H1 (cell line): ENCODE measurements around the gene HIBCH. TPM values are rescaled to one million over a fixed set of nuclear protein-coding genes. Genes with fewer than 3 reads are reported as not detected.

Experiments
- CTCF ChIA-PET: fragments of 300-600 bp; sonication (Branson Sonifier 250); formaldehyde crosslinking; loops from one replicate; lab custom pipeline; 2021; ENCODE audit not compliant: partially characterized antibody; lab: Charles Lee
- POLR2A ChIA-PET: fragments of 300-600 bp; sonication (Branson Sonifier 250); formaldehyde crosslinking; loops from one replicate; lab custom pipeline; 2021; ENCODE audit warnings: inconsistent platforms; ENCODE audit not compliant: partially characterized antibody; lab: Charles Lee
- DNase-seq, 2 experiments: peaks; one replicate each; pipeline versions ENCODE4 v3.0.0 to v3.0.0-alpha.2; 2010 to 2022; ENCODE audit warnings: low spot score in 2 of 2, low read depth in 1 of 2, mixed read lengths in 1 of 2
- FAIRE-seq: peaks from 2 replicates; lab custom pipeline; 2011; peaks lifted over from hg19 to GRCh38; lab: Jason Lieb, UNC
- H2AFZ ChIP-seq: 2 replicates; pipeline ENCODE4 v1.8.1; 2012; ENCODE audit warnings: low read length, inconsistent platforms
- H2AK5ac ChIP-seq: 2 replicates; pipeline ENCODE4 v1.6.1; 2013; ENCODE audit warnings: low read depth, low read length
- H2BK120ac ChIP-seq: replicated peaks from 2 replicates; pipeline ENCODE3; 2013; ENCODE audit warnings: low read depth, low read length, inconsistent platforms
- H2BK12ac ChIP-seq: 2 replicates; pipeline ENCODE4 v1.6.1; 2013; ENCODE audit warnings: low read depth, low read length
- H2BK15ac ChIP-seq: 2 replicates; pipeline ENCODE4 v1.6.1; 2013; ENCODE audit warnings: low read length
- H2BK20ac ChIP-seq: 2 replicates; pipeline ENCODE4 v1.6.1; 2013; ENCODE audit warnings: low read length
- H2BK5ac ChIP-seq: 2 replicates; pipeline ENCODE4 v1.6.1; 2013; ENCODE audit warnings: low read depth, low read length
- H3K14ac ChIP-seq: 2 replicates; pipeline ENCODE4 v1.6.1; 2013; ENCODE audit warnings: inconsistent platforms; ENCODE audit not compliant: insufficient read length
- H3K18ac ChIP-seq: 2 replicates; pipeline ENCODE4 v1.6.1; 2013; ENCODE audit warnings: low read length; ENCODE audit errors: extremely low read depth
- H3K23ac ChIP-seq: 2 replicates; pipeline ENCODE4 v1.6.1; 2013; ENCODE audit warnings: inconsistent platforms; ENCODE audit not compliant: insufficient read length
- H3K23me2 ChIP-seq: 2 replicates; pipeline ENCODE4 v1.6.1; 2013; ENCODE audit warnings: low read depth, low read length
- H3K27ac ChIP-seq: 2 replicates; pipeline ENCODE4 v1.6.1; 2011; ENCODE audit warnings: low read depth, low read length, inconsistent platforms
- H3K27me3 ChIP-seq, 4 experiments: replicated peaks in 1 of 4; 1 replicate in 1 of 4; 2 replicates in 3 of 4; pipeline versions ENCODE4 v1.6.1 to v1.8.1; 2011 to 2013; ENCODE audit warnings: low read length in 3 of 4, mild to moderate bottlenecking in 3 of 4, inconsistent platforms in 2 of 4, mixed read lengths in 2 of 4, moderate library complexity in 1 of 4; ENCODE audit not compliant: control insufficient read depth in 3 of 4, insufficient read depth in 3 of 4; ENCODE audit errors: extremely low read depth in 1 of 4
- H3K36me3 ChIP-seq, 4 experiments: 2 replicates each; pipeline versions ENCODE4 v1.6.1 to v1.8.1; 2011 to 2013; ENCODE audit warnings: mild to moderate bottlenecking in 4 of 4, low read length in 3 of 4, moderate library complexity in 2 of 4, control low read depth in 1 of 4, inconsistent platforms in 1 of 4; ENCODE audit not compliant: insufficient read depth in 4 of 4, control insufficient read depth in 2 of 4
- H3K4ac ChIP-seq: replicated peaks from 2 replicates; pipeline ENCODE3; 2013; ENCODE audit warnings: low read length, low read depth, mixed read lengths, inconsistent platforms; ENCODE audit not compliant: insufficient read length
- H3K4me1 ChIP-seq, 4 experiments: replicated peaks in 1 of 4; 1 replicate in 1 of 4; 2 replicates in 3 of 4; pipeline versions ENCODE4 v1.6.1 to v1.8.1; 2011 to 2013; ENCODE audit warnings: low read length in 3 of 4, inconsistent platforms in 2 of 4, mixed read lengths in 1 of 4; ENCODE audit not compliant: insufficient read depth in 4 of 4, control insufficient read depth in 3 of 4
- H3K4me2 ChIP-seq, 2 experiments: 2 replicates each; pipeline versions ENCODE4 v1.6.1 to v1.8.1; 2011 to 2013; ENCODE audit warnings: low read depth in 2 of 2, low read length in 2 of 2, control low read depth in 1 of 2, inconsistent platforms in 1 of 2, mild to moderate bottlenecking in 1 of 2; ENCODE audit not compliant: insufficient read depth in 1 of 2
- H3K4me3 ChIP-seq, 4 experiments: fragments of 200-600, 300-600 bp in 1 of 4; sonication (generic), shearing (Covaris generic), sonication (Bioruptor Twin) in 1 of 4; 2 replicates each; pipeline versions ENCODE4 v1.5.1 to v1.8.1; 2011 to 2016; ENCODE audit warnings: low read length in 4 of 4, low read depth in 3 of 4, control low read depth in 2 of 4, inconsistent platforms in 2 of 4, mild to moderate bottlenecking in 2 of 4, mixed read lengths in 1 of 4, moderate library complexity in 1 of 4; ENCODE audit not compliant: insufficient read depth in 2 of 4; ENCODE audit errors: extremely low read depth in 1 of 4
- H3K56ac ChIP-seq: replicated peaks from 2 replicates; pipeline ENCODE3; 2013; ENCODE audit warnings: low read depth, mild to moderate bottlenecking, mixed read lengths, low read length, inconsistent platforms; ENCODE audit not compliant: insufficient read length
- H3K79me1 ChIP-seq: 2 replicates; pipeline ENCODE4 v1.6.1; 2013; ENCODE audit warnings: low read depth, low read length, control low read depth
- H3K79me2 ChIP-seq, 2 experiments: 2 replicates each; pipeline versions ENCODE4 v1.6.1 to v1.8.1; 2012 to 2013; ENCODE audit warnings: low read length in 2 of 2, mild to moderate bottlenecking in 2 of 2, inconsistent platforms in 1 of 2; ENCODE audit not compliant: insufficient read depth in 2 of 2, control insufficient read depth in 1 of 2
- H3K9ac ChIP-seq, 4 experiments: replicated peaks in 1 of 4; 1 replicate in 1 of 4; 2 replicates in 3 of 4; pipeline versions ENCODE4 v1.6.1 to v1.8.1; 2011 to 2013; ENCODE audit warnings: low read depth in 3 of 4, low read length in 3 of 4, control low read depth in 2 of 4, mild to moderate bottlenecking in 2 of 4, moderate library complexity in 2 of 4, inconsistent platforms in 1 of 4; ENCODE audit errors: extremely low read depth in 1 of 4
- H3K9me3 ChIP-seq, 2 experiments: 2 replicates each; pipeline versions ENCODE4 v1.6.1 to v1.8.1; 2012 to 2013; ENCODE audit warnings: mild to moderate bottlenecking in 2 of 2, moderate library complexity in 2 of 2, control low read depth in 1 of 2, inconsistent platforms in 1 of 2, low read depth in 1 of 2, low read length in 1 of 2, mixed read lengths in 1 of 2; ENCODE audit not compliant: insufficient read depth in 2 of 2
- H4K20me1 ChIP-seq, 2 experiments: replicated peaks in 1 of 2; 2 replicates each; pipeline versions ENCODE3 to v1.8.1; 2011 to 2013; ENCODE audit warnings: inconsistent platforms in 2 of 2, low read length in 2 of 2, mild to moderate bottlenecking in 1 of 2; ENCODE audit not compliant: insufficient read depth in 2 of 2, control insufficient read depth in 1 of 2
- H4K5ac ChIP-seq: 2 replicates; pipeline ENCODE4 v1.6.1; 2013; ENCODE audit warnings: low read length, low read depth, mixed read lengths, inconsistent platforms; ENCODE audit not compliant: insufficient read length
- H4K8ac ChIP-seq: 2 replicates; pipeline ENCODE4 v1.8.0; 2013; ENCODE audit warnings: mild to moderate bottlenecking, moderate library complexity, low read length, inconsistent platforms; ENCODE audit not compliant: insufficient read depth; ENCODE audit errors: extremely low read depth
- H4K91ac ChIP-seq: replicated peaks from 2 replicates; pipeline ENCODE3; 2013; ENCODE audit warnings: low read length, mixed read lengths, inconsistent platforms; ENCODE audit not compliant: insufficient read length
- BACH1 ChIP-seq: IDR thresholded peaks from 2 replicates; pipeline ENCODE4 v1.6.1; 2012; ENCODE audit warnings: low read length, improper control_type of control experiment
- CBX5 ChIP-seq: fragments of 300-800, 300-1000 bp; sonication (generic); IDR thresholded peaks from 2 replicates; pipeline ENCODE4 v1.7.1; 2016; ENCODE audit warnings: antibody characterized with exemption, low read length, low read depth
- CEBPB ChIP-seq: IDR thresholded peaks from 2 replicates; pipeline ENCODE4 v1.6.1; 2012; ENCODE audit warnings: low read depth, low read length
- CHD1 ChIP-seq: IDR thresholded peaks from 2 replicates; pipeline ENCODE4 v1.6.1; 2012; ENCODE audit warnings: low read depth, low read length, improper control_type of control experiment
- GABPA ChIP-seq: IDR thresholded peaks from 2 replicates; pipeline ENCODE4 v1.6.1; 2011; ENCODE audit warnings: mild to moderate bottlenecking, low read length, moderate library complexity, borderline replicate concordance; ENCODE audit not compliant: insufficient read depth
- GTF2F1 ChIP-seq: IDR thresholded peaks from 2 replicates; pipeline ENCODE4 v1.6.1; 2012; ENCODE audit warnings: low read depth, low read length, improper control_type of control experiment, borderline replicate concordance
- KDM5A ChIP-seq: fragments of 200-600 bp; IDR thresholded peaks from 2 replicates; pipeline ENCODE4 v1.7.1; 2012; ENCODE audit warnings: mild to moderate bottlenecking, low read length, inconsistent platforms, mixed read lengths
- RAD21 ChIP-seq, 2 experiments: IDR thresholded peaks in 1 of 2; conservative IDR thresholded peaks in 1 of 2; 2 replicates each; pipeline ENCODE4 v1.6.1; 2011; ENCODE audit warnings: low read depth in 2 of 2, low read length in 2 of 2, improper control_type of control experiment in 1 of 2, inconsistent platforms in 1 of 2, mild to moderate bottlenecking in 1 of 2, moderate library complexity in 1 of 2
- RNF2 ChIP-seq: fragments of 200-900, 300-1000 bp; sonication (generic); IDR thresholded peaks from 2 replicates; pipeline ENCODE4 v1.7.1; 2016; ENCODE audit warnings: borderline replicate concordance, low read depth, mild to moderate bottlenecking, antibody characterized with exemption, low read length; ENCODE audit not compliant: poor library complexity, severe bottlenecking; ENCODE audit errors: missing control alignments
- RXRA ChIP-seq: IDR thresholded peaks from 2 replicates; pipeline ENCODE4 v1.6.1; 2011; ENCODE audit warnings: low read depth, mild to moderate bottlenecking, low read length, moderate library complexity; ENCODE audit not compliant: insufficient read depth
- SIX5 ChIP-seq: IDR thresholded peaks from 2 replicates; pipeline ENCODE4 v1.6.1; 2011; ENCODE audit warnings: mild to moderate bottlenecking, low read depth, low read length
- TBP ChIP-seq: IDR thresholded peaks from 2 replicates; pipeline ENCODE4 v1.6.1; 2011; ENCODE audit warnings: low read depth, low read length, improper control_type of control experiment
- TEAD4 ChIP-seq: IDR thresholded peaks from 2 replicates; pipeline ENCODE4 v1.6.1; 2012; ENCODE audit warnings: low read depth, low read length, inconsistent platforms, mixed read lengths
- USF2 ChIP-seq: IDR thresholded peaks from 2 replicates; pipeline ENCODE4 v1.6.1; 2011; ENCODE audit warnings: low read length, improper control_type of control experiment
- polyA plus RNA-seq, 7 experiments: library from polyadenylated mRNA; depleted of rRNA in 3 of 7; stranded (reverse) in 5 of 7; unstranded in 2 of 7; fragments of >200 nt in 5 of 7; fragments of 200-250 nt in 2 of 7; gene quantifications; 1 replicate in 5 of 7; 2 replicates in 1 of 7; 4 replicates in 1 of 7; pipeline versions ENCODE4 v1.2.1 to v1.2.3, GENCODE V29; 2011 to 2013; ENCODE audit warnings: missing spikeins in 2 of 7, mixed read lengths in 2 of 7
- total RNA-seq: library from RNA; stranded (reverse); fragmentation: NEBNext Ultra II Directional; extraction: Animal tissue kit (Norgen Biotek cat#: 25700); gene quantifications from 2 replicates; pipeline ENCODE4 v1.2.1, GENCODE V29; 2021

HIBCH gene
- total and polyA plus RNA-seq, 2 of the 8 experiments (the other 6 are each of a cell fraction or from before 2014, with no cell fraction given), result 7.5 to 31.8 TPM

- Histone ChIP-seq H3K27ac (no peak overlapping the region), H3K14ac (no peak overlapping the region), H3K18ac (no peak overlapping the region), H4K91ac (no peak overlapping the region), H4K20me1 (peaks cover 0 to 2% of the 10 kb centered on the region in 2 experiments), H3K36me3 (peaks cover 0 to 8% (median 3%) of the 10 kb centered on the region in 4 experiments; a peak in 4 of 8 replicates), H3K9ac (no peak overlapping the region), H3K4me1 (peaks cover 0 to 2% (median 0%) of the 10 kb centered on the region in 4 experiments; a peak in 1 of 7 replicates), H3K4me3 (no peak overlapping the region), H3K23ac (no peak overlapping the region), H2AK5ac (no peak overlapping the region), H3K23me2 (no peaks in the 10 kb centered on the region), H3K27me3 (no peaks in the 10 kb centered on the region), H4K8ac (no peak overlapping the region), H3K4ac (no peak overlapping the region), H2BK15ac (no peak overlapping the region), H3K79me2 (peaks cover 0 to 5% of the 10 kb centered on the region in 2 experiments; a peak in 1 of 4 replicates), H2BK20ac (no peak overlapping the region), H3K4me2 (no peak overlapping the region), H4K5ac (no peak overlapping the region), H2BK12ac (no peak overlapping the region), H2AFZ (no peak overlapping the region), H3K56ac (no peak overlapping the region), H2BK120ac (no peak overlapping the region), H3K79me1 (no peaks in the 10 kb centered on the region; the same call in 1 of the 2 replicates), H2BK5ac (no peak overlapping the region), H3K9me3 (no peaks in the 10 kb centered on the region)
- ChIA-PET POLR2A (no interaction called here), CTCF (interaction anchor here (0.6 kb wide), 1 partner anchor 947 kb away, joined by 3 read pairs; no protein-coding TSS in a partner anchor)
- FAIRE-seq, result no peak
- DNase-seq, result no peak
- TF ChIP-seq RNF2 (no peak), USF2 (no peak), GTF2F1 (no peak), CEBPB (no peak), TEAD4 (no peak), GABPA (no peak), SIX5 (no peak), RAD21 (IDR thresholded peaks at IDR 0.05 in 1 of 2, conservative IDR thresholded peaks at IDR 0.05 in 1 of 2; ENCODE audit: low read depth in 2 of 2, low read length in 2 of 2) (no peak), TBP (no peak), KDM5A (no peak), RXRA (no peak), CBX5 (no peak), CHD1 (no peak), BACH1 (no peak)
Observed at GRCh38 chr2:190303647-190304046, 16.0 kb downstream of the HIBCH start.
